ENCODE measurements around the gene ADH6. TPM values are rescaled to one million over a fixed set of nuclear protein-coding genes. Genes with fewer than 3 reads are reported as not detected.

The ADH6 gene
- total and polyA plus RNA-seq, 2 of the 13 experiments (the other 11 are each of a cell fraction or from before 2014, with no cell fraction given): 39.8 to 73.9 TPM

- intact Hi-C loops (cut with micrococcal nuclease; ENCODE audit: unreplicated experiment): loop anchor here (1.0 to 2.0 kb wide), 5 partner anchors 48 to 229 kb away; partner anchors contain the start of genes ADH5, ADH6, EIF4E and METAP1
- peak; percentile 91 for ATAC-seq
- TF ChIP-seq ZNF10 (CRISPR knock-in tag; IDR thresholded peaks at IDR 0.05; ENCODE audit: borderline replicate concordance, low read depth) (no peak), KDM3A (CRISPR knock-in tag; IDR thresholded peaks at IDR 0.05; ENCODE audit: low read depth) (peak; percentile 83; the same call in 1 of the 2 replicates), ZNF878 (CRISPR knock-in tag; IDR thresholded peaks at IDR 0.05) (peak; percentile 62; the same call in 1 of the 2 replicates), ELK4 (CRISPR knock-in tag; IDR thresholded peaks at IDR 0.05; ENCODE audit: borderline replicate concordance) (no peak), MZF1 (CRISPR knock-in tag; IDR thresholded peaks at IDR 0.05; ENCODE audit: borderline replicate concordance) (no peak), FLYWCH1 (CRISPR knock-in tag; IDR thresholded peaks at IDR 0.05) (no peak), ZNF614 (CRISPR knock-in tag; IDR thresholded peaks at IDR 0.05; ENCODE audit: borderline replicate concordance) (peak; percentile 75; the same call in 1 of the 2 replicates), ASH2L (IDR thresholded peaks at IDR 0.05; ENCODE audit: insufficient read length, low read depth, low read length) (peak; percentile 97), POGK (CRISPR knock-in tag; conservative IDR thresholded peaks at IDR 0.05) (no peak), ZNF639 (CRISPR knock-in tag; conservative IDR thresholded peaks at IDR 0.05) (0 out of 2 replicates have a peak, but pooled peaks have one; percentile 54), ZMAT5 (CRISPR knock-in tag; IDR thresholded peaks at IDR 0.05; ENCODE audit: borderline replicate concordance, low read depth) (no peak), NCOA1 (CRISPR knock-in tag; IDR thresholded peaks at IDR 0.05) (peak; percentile 98), IRF1 (CRISPR knock-in tag; IDR thresholded peaks at IDR 0.05; ENCODE audit: low read depth) (no peak), ZNF564 (CRISPR knock-in tag; IDR thresholded peaks at IDR 0.05) (0 out of 2 replicates have a peak, but pooled peaks have one; percentile 43), YEATS4 (CRISPR knock-in tag; IDR thresholded peaks at IDR 0.05; ENCODE audit: borderline replicate concordance) (peak; percentile 48; the same call in 1 of the 2 replicates), ISX (CRISPR knock-in tag; conservative IDR thresholded peaks at IDR 0.05) (0 out of 2 replicates have a peak, but pooled peaks have one; percentile 78), ARNT2 (CRISPR knock-in tag; IDR thresholded peaks at IDR 0.05; ENCODE audit: low read depth) (0 out of 2 replicates have a peak, but pooled peaks have one; percentile 21), ZMYM3 (CRISPR knock-in tag; IDR thresholded peaks at IDR 0.05) (no peak; the same call in 1 of the 2 replicates), KLF11 (CRISPR knock-in tag; IDR thresholded peaks at IDR 0.05) (no peak)
These were observed 61.5 kb downstream of the ADH6 start for GRCh38 chr4:99157478-99157935.

More at GRCh38 chr4:99157478-99157935, 61.5 kb downstream of the ADH6 start:
- POLR2A ChIA-PET: interaction anchor here (0.8 to 4.5 kb wide), 9 partner anchors 9 to 246 kb away, joined by 3 to 59 read pairs (median 8); partner anchors contain the start of genes ADH4, ADH5 and ADH6
- in situ Hi-C loops (cut with HindIII; ENCODE audit: extremely low pct_ligation_motif_present, low pct_unique_long_range_greater_than_20kb): no loop called here
- FAIRE-seq (peak; percentile 81), DNase-seq (ENCODE audit: low spot score) (peak; percentile 100)
- Histone ChIP-seq H3K4me2 (ENCODE audit: low read depth, low read length) (peak overlapping the region; percentile 54; the same call in 1 of the 2 replicates), H3K27ac (ENCODE audit: extremely low read length, insufficient read depth, low read length) (peak overlapping the region; percentile 92), H3K4me3 (replicated peaks in 1 of 3; ENCODE audit: insufficient read depth in 1 of 3, low read depth in 2 of 3, low read length in 3 of 3) (no peak overlapping the region; a peak in 1 of 6 replicates), H2AFZ (ENCODE audit: low read length) (no peak overlapping the region), H3K9me3 (ENCODE audit: low read length) (peaks cover 2% of the 10 kb centered on the region; the same call in 1 of the 2 replicates), H3K9ac (ENCODE audit: insufficient read depth, low read depth, low read length) (no peak overlapping the region), H3K79me2 (ENCODE audit: insufficient read depth, low read length) (no peaks in the 10 kb centered on the region), H3K36me3 (replicated peaks in 1 of 2; ENCODE audit: control insufficient read depth in 1 of 2, insufficient read depth in 2 of 2, low read length in 2 of 2) (no peaks in the 10 kb centered on the region), H3K27me3 (ENCODE audit: control insufficient read depth in 1 of 2, insufficient read depth in 2 of 2, low read length in 2 of 2) (no peaks in the 10 kb centered on the region), H3K4me1 (ENCODE audit: insufficient read depth, low read length) (peaks cover 76% of the 10 kb centered on the region), H4K20me1 (ENCODE audit: insufficient read depth, low read length) (no peaks in the 10 kb centered on the region)
- CTCF ChIA-PET (ENCODE audit: low intra/inter-chr PET ratio, low total read pairs): no interaction called here
- under 1% methylated on average over 3 of the region's 3 CpGs for WGBS (ENCODE audit: low lambda C conversion rate)
- BruUV-seq (replicated peaks): no TSS peak

All from HepG2 (cell line).